HCT116 (cell line): Measurements from ENCODE around the gene GRIP1. TPM values are rescaled to one million over a fixed set of nuclear protein-coding genes. Genes with fewer than 3 reads are reported as not detected.

Experiments
- ATAC-seq: fragments of 200-7000 bp; cut with Tn5 transposase; 2 replicates; pipeline ENCODE4 v1.9.1; 2020; ENCODE audit warnings: mild to moderate bottlenecking, moderate library complexity
- BruUV-seq: library from RNA; stranded (reverse); fragments of 400-500 nt; replicated peaks from 2 replicates; lab custom pipeline; 2021; lab: Mats Ljungman, UMichigan
- CTCF ChIA-PET: fragments of 300-600 bp; sonication (Branson Sonifier 250); formaldehyde crosslinking; loops from one replicate; lab custom pipeline; 2021; ENCODE audit warnings: antibody characterized with exemption; lab: Charles Lee
- POLR2A ChIA-PET: fragments of 300-600, 350-600 bp; sonication (Branson Sonifier 250); formaldehyde crosslinking; loops from one replicate; lab custom pipeline; 2021; ENCODE audit warnings: antibody characterized with exemption; lab: Charles Lee
- RAD21 ChIA-PET, 2 experiments: fragments of 300-600 bp; sonication (Branson Sonifier 250); formaldehyde crosslinking; loops; one replicate each; lab custom pipeline; 2023; ENCODE audit warnings: low total read pairs in 2 of 2; ENCODE audit not compliant: uncharacterized antibody in 2 of 2, unreplicated experiment in 2 of 2, low non-redundant PET in 1 of 2; lab: Charles Lee
- DNase-seq: peaks from one replicate; pipeline ENCODE4 v3.0.0-alpha.2; 2010; ENCODE audit warnings: low read depth, low spot score
- H2AFZ ChIP-seq: fragments of 200-600 bp; shearing (Covaris generic), sonication (generic); 2 replicates; pipeline ENCODE4 v1.6.1; 2017; ENCODE audit warnings: low read depth, mixed run types, mixed read lengths, antibody characterized with exemption, low read length; ENCODE audit not compliant: poor library complexity, severe bottlenecking
- H3K27ac ChIP-seq: 2 replicates; pipeline ENCODE4 v1.5.1; 2012; ENCODE audit warnings: low read depth, low read length
- H3K27me3 ChIP-seq: fragments of 200-600 bp; sonication (generic); 2 replicates; pipeline ENCODE4 v1.6.1; 2016; ENCODE audit warnings: mixed run types, low read length, mixed read lengths; ENCODE audit not compliant: insufficient read depth
- H3K36me3 ChIP-seq, 2 experiments: fragments of 200-500 bp in 1 of 2; fragments of 200-600 bp in 1 of 2; sonication (Bioruptor generic) in 1 of 2; sonication (generic) in 1 of 2; 2 replicates each; pipeline versions ENCODE4 v1.5.1 to v1.6.1; 2014 to 2016; ENCODE audit warnings: low read length in 2 of 2, inconsistent platforms in 1 of 2, mixed read lengths in 1 of 2, mixed run types in 1 of 2; ENCODE audit not compliant: insufficient read depth in 2 of 2, control insufficient read depth in 1 of 2
- H3K4me1 ChIP-seq, 2 experiments: fragments of 200-600 bp in 1 of 2; sonication (generic) in 1 of 2; 2 replicates each; pipeline versions ENCODE4 v1.5.1 to v1.6.1; 2012 to 2017; ENCODE audit warnings: low read length in 2 of 2, inconsistent platforms in 1 of 2, mild to moderate bottlenecking in 1 of 2, mixed read lengths in 1 of 2, mixed run types in 1 of 2, moderate library complexity in 1 of 2; ENCODE audit not compliant: insufficient read depth in 2 of 2, control insufficient read depth in 1 of 2
- H3K4me2 ChIP-seq: fragments of 200-600 bp; sonication (generic); 2 replicates; pipeline ENCODE4 v1.6.1; 2017; ENCODE audit warnings: mixed run types, low read length, mixed read lengths
- H3K4me3 ChIP-seq, 2 experiments: fragments of 200-600 bp in 1 of 2; sonication (generic) in 1 of 2; replicated peaks in 1 of 2; 2 replicates each; pipeline ENCODE4 v1.5.1; 2011 to 2016; ENCODE audit warnings: low read length in 2 of 2, control low read depth in 1 of 2, low read depth in 1 of 2, mild to moderate bottlenecking in 1 of 2, mixed read lengths in 1 of 2, mixed run types in 1 of 2
- H3K79me2 ChIP-seq: fragments of 200-600 bp; sonication (generic); 2 replicates; pipeline ENCODE4 v1.6.1; 2017; ENCODE audit warnings: mild to moderate bottlenecking, mixed run types, low read length, moderate library complexity, mixed read lengths; ENCODE audit not compliant: insufficient read depth
- H3K9ac ChIP-seq: fragments of 200-600 bp; sonication (generic); 2 replicates; pipeline ENCODE4 v1.6.1; 2016; ENCODE audit warnings: low read length, mixed read lengths
- H3K9me2 ChIP-seq: fragments of 200-600 bp; sonication (generic), shearing (Covaris generic); 2 replicates; pipeline ENCODE4 v1.6.1; 2017; ENCODE audit warnings: mixed run types, mild to moderate bottlenecking, moderate library complexity; ENCODE audit not compliant: insufficient read depth
- H3K9me3 ChIP-seq, 2 experiments: fragments of 200-500 bp in 1 of 2; fragments of 200-600 bp in 1 of 2; sonication (Bioruptor generic) in 1 of 2; sonication (generic) in 1 of 2; 2 replicates each; pipeline ENCODE4 v1.6.1; 2014 to 2017; ENCODE audit warnings: low read length in 2 of 2, mixed read lengths in 2 of 2, inconsistent platforms in 1 of 2, low read depth in 1 of 2, mild to moderate bottlenecking in 1 of 2, mixed run types in 1 of 2, moderate library complexity in 1 of 2; ENCODE audit not compliant: control insufficient read depth in 1 of 2, insufficient read depth in 1 of 2
- H4K20me1 ChIP-seq: fragments of 200-600 bp; sonication (generic), shearing (Covaris generic); 2 replicates; pipeline ENCODE4 v1.6.1; 2017; ENCODE audit warnings: mixed run types, mild to moderate bottlenecking, moderate library complexity; ENCODE audit not compliant: insufficient read depth
- ATF3 ChIP-seq: IDR thresholded peaks from 2 replicates; pipeline ENCODE4 v1.6.1; 2012
- CEBPB ChIP-seq: IDR thresholded peaks from 2 replicates; pipeline ENCODE4 v1.6.1; 2012; ENCODE audit warnings: low read depth
- EGR1 ChIP-seq: IDR thresholded peaks from 2 replicates; pipeline ENCODE4 v1.6.1; 2012; ENCODE audit warnings: low read depth
- ELF1 ChIP-seq: IDR thresholded peaks from 2 replicates; pipeline ENCODE4 v1.6.1; 2012; ENCODE audit warnings: low read depth, borderline replicate concordance
- EZH2 ChIP-seq: fragments of 200-600 bp; sonication (generic); IDR thresholded peaks from 2 replicates; pipeline ENCODE4 v1.6.1; 2017; ENCODE audit warnings: antibody characterized with exemption, mixed run types
- EZH2phosphoT487 ChIP-seq: fragments of 200-600 bp; IDR thresholded peaks from 2 replicates; pipeline ENCODE4 v1.6.1; 2018; ENCODE audit warnings: antibody characterized with exemption, borderline replicate concordance
- MAX ChIP-seq: IDR thresholded peaks from 2 replicates; pipeline ENCODE4 v1.6.1; 2012
- POLR2A ChIP-seq: IDR thresholded peaks from 2 replicates; pipeline ENCODE4 v1.7.0; 2011; ENCODE audit warnings: borderline replicate concordance; ENCODE audit not compliant: insufficient read depth, insufficient read length; ENCODE audit errors: extremely low read depth
- RAD21 ChIP-seq: IDR thresholded peaks from 2 replicates; pipeline ENCODE4 v1.6.1; 2012; ENCODE audit warnings: low read depth, mild to moderate bottlenecking
- SIN3A ChIP-seq: IDR thresholded peaks from 2 replicates; pipeline ENCODE4 v1.6.1; 2012; ENCODE audit warnings: low read depth
- SRF ChIP-seq: IDR thresholded peaks from 2 replicates; pipeline ENCODE4 v1.6.1; 2012; ENCODE audit warnings: low read depth
- ZBTB33 ChIP-seq: IDR thresholded peaks from 2 replicates; pipeline ENCODE4 v1.6.1; 2011; ENCODE audit warnings: mild to moderate bottlenecking, low read length, moderate library complexity; ENCODE audit not compliant: insufficient replicate concordance; ENCODE audit errors: extremely low read depth
- intact Hi-C: fragments of 100-400 bp; cut with micrococcal nuclease; formaldehyde crosslinking; loops from 2 replicates; pipeline ENCODE4 v1.10.0; 2022
- total RNA-seq: library from RNA; stranded (reverse); gene quantifications from one replicate; pipeline ENCODE4 v1.2.1, GENCODE V29; 2021; ENCODE audit not compliant: unreplicated experiment

The GRIP1 gene
- total RNA-seq, 1 experiment from 2014 or later: not detected

- TF ChIP-seq EGR1: no peak
Measured at GRCh38 chr12:66508025-66508424, 170.9 kb downstream of the GRIP1 start (continued).

- H3K79me2 ChIP-seq: no peaks in the 10 kb centered on the region
- intact Hi-C loops: no loop called here
- TF ChIP-seq SIN3A (no peak), EZH2phosphoT487 (no peak), POLR2A (no peak), MAX (no peak), CEBPB (no peak), ZBTB33 (no peak), SRF (no peak), RAD21 (no peak), EZH2 (no peak), ELF1 (no peak), ATF3 (no peak)
- TF ChIP-seq, all 23 proteins: peak for 0
Measured at GRCh38 chr12:66503746-66504145, 175.1 kb downstream of the GRIP1 start.

More at GRCh38 chr12:66503746-66504145, 175.1 kb downstream of the GRIP1 start:
- Histone ChIP-seq H3K9ac (no peak overlapping the region), H3K9me2 (no peaks in the 10 kb centered on the region), H3K4me2 (no peak overlapping the region), H4K20me1 (no peaks in the 10 kb centered on the region), H3K4me1 (no peaks in the 10 kb centered on the region), H3K36me3 (no peaks in the 10 kb centered on the region), H3K27ac (no peak overlapping the region), H3K4me3 (no peak overlapping the region), H2AFZ (no peak overlapping the region), H3K9me3 (no peaks in the 10 kb centered on the region), H3K27me3 (peaks cover 2% of the 10 kb centered on the region; the same call in 1 of the 2 replicates)
- ChIA-PET RAD21 (no interaction called here), POLR2A (no interaction called here), CTCF (no interaction called here)
- ATAC-seq: no peak
- no peak for DNase-seq
- no TSS peak for BruUV-seq
